Activated naive CD8-positive, alpha-beta T cell treated with anti-CD3 and anti-CD28 coated beads for 36 hours (primary cell): ENCODE measurements around the gene GATB. TPM values are rescaled to one million over a fixed set of nuclear protein-coding genes. Genes with fewer than 3 reads are reported as not detected.
A peak's percentile ranks its signal among the peaks of the same experiment; 100 is the strongest.

ENCODE experiments used
- DNase-seq: peaks from one replicate; pipeline ENCODE4 v3.0.0; 2021
- H3K27ac Mint-ChIP-seq: one replicate; pipeline ENCODE4 v1.8.0; 2022; ENCODE audit warnings: mild to moderate bottlenecking, moderate library complexity, mixed read lengths
- H3K27me3 Mint-ChIP-seq: one replicate; pipeline ENCODE4 v1.8.0; 2022; ENCODE audit warnings: mild to moderate bottlenecking, mixed read lengths
- H3K36me3 Mint-ChIP-seq: one replicate; pipeline ENCODE4 v1.8.0; 2021; ENCODE audit warnings: mild to moderate bottlenecking, mixed read lengths
- H3K4me1 Mint-ChIP-seq: one replicate; pipeline ENCODE4 v1.8.0; 2021; ENCODE audit warnings: mixed read lengths
- H3K4me3 Mint-ChIP-seq: one replicate; pipeline ENCODE4 v1.8.0; 2022; ENCODE audit warnings: mild to moderate bottlenecking, moderate library complexity, mixed read lengths
- H3K9me3 Mint-ChIP-seq: one replicate; pipeline ENCODE4 v1.8.0; 2022; ENCODE audit warnings: mixed read lengths
- total RNA-seq, 2 experiments: library from RNA; stranded (reverse); gene quantifications; one replicate each; pipeline ENCODE4 v1.2.3, GENCODE V29; 2021

The GATB gene, protein sequence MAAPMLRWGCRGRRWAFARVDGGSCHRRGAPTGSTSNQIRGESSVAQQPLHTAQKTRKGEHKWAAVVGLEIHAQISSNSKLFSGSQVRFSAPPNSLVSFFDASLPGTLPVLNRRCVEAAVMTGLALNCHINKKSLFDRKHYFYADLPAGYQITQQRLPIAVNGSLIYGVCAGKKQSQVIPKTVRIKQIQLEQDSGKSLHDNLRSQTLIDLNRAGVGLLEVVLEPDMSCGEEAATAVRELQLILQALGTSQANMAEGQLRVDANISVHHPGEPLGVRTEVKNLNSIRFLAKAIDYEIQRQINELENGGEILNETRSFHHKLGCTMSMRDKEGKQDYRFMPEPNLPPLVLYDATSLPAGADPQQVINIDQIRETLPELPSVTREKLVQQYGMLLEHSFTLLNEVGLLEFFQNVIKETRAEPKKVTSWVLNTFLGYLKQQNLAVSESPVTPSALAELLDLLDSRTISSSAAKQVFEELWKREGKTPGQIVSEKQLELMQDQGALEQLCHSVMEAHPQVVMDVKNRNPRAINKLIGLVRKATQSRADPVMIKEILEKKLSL
- 10 to 100 TPM; 28.4 to 29.4 TPM for total RNA-seq

GRCh38 chr4:151760712-151761661 is at the start of gene GATB:
Gene GATB, minus strand, starts transcription at chr4:151761007. Its CDS starts 25 bp downstream, at chr4:151760982.
- Mint-ChIP-seq H3K4me1 (peaks cover 10% of the 10 kb centered on the region), H3K27me3 (no peaks in the 10 kb centered on the region), H3K36me3 (no peaks in the 10 kb centered on the region), H3K4me3 (peak within 1 kb of the TSS; percentile 100), H3K9me3 (no peaks in the 10 kb centered on the region), H3K27ac (peak within 1 kb of the TSS; percentile 98)
- DNase-seq: peak; percentile 88

GRCh38 chr4:151810476-151810875 is 49.7 kb upstream of the GATB start:
- no peaks in the 10 kb centered on the region for H3K36me3 Mint-ChIP-seq
- H3K27ac Mint-ChIP-seq: no peak overlapping the region
- no peak overlapping the region for H3K4me3 Mint-ChIP-seq
- no peaks in the 10 kb centered on the region for H3K4me1 Mint-ChIP-seq
- no peaks in the 10 kb centered on the region for H3K27me3 Mint-ChIP-seq
- DNase-seq: no peak
- H3K9me3 Mint-ChIP-seq: no peaks in the 10 kb centered on the region

GRCh38 chr4:151809716-151810115 is 48.9 kb upstream of the GATB start:
- H3K27ac Mint-ChIP-seq: no peak overlapping the region
- H3K27me3 Mint-ChIP-seq: no peaks in the 10 kb centered on the region
- no peaks in the 10 kb centered on the region for H3K9me3 Mint-ChIP-seq
- no peaks in the 10 kb centered on the region for H3K4me1 Mint-ChIP-seq
- no peaks in the 10 kb centered on the region for H3K36me3 Mint-ChIP-seq
- DNase-seq: no peak
- H3K4me3 Mint-ChIP-seq: no peak overlapping the region

GRCh38 chr4:151808542-151808941 is 47.7 kb upstream of the GATB start:
- Mint-ChIP-seq H3K4me3 (no peak overlapping the region), H3K27me3 (no peaks in the 10 kb centered on the region), H3K27ac (no peak overlapping the region)

DNA sequence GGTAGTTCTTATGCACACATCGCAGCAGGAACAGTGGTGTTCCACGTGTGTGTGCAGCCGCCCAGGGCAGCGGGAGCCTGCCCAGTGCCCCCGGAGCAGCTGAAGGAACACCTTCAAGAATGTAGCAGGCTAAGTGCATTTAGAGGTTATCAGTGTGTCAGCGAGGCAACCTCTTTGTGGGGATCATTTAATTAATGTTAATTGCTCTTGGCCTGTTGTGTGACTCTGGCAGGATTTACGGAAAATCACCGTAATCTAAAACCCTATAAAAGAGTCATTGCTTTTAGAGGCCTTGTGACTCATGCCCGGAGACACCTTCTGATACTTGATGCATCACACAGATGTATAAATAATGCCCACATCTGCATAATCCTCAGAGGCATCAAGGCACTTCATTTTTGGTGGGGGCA is 47.3 kb upstream of the GATB start:
- Mint-ChIP-seq H3K36me3 (no peaks in the 10 kb centered on the region), H3K4me3 (no peak overlapping the region), H3K9me3 (no peaks in the 10 kb centered on the region), H3K4me1 (no peaks in the 10 kb centered on the region), H3K27me3 (no peaks in the 10 kb centered on the region), H3K27ac (no peak overlapping the region)
- DNase-seq: no peak

More at GRCh38 chr4:151808542-151808941, 47.7 kb upstream of the GATB start:
- DNase-seq: no peak
- Mint-ChIP-seq H3K9me3 (no peaks in the 10 kb centered on the region), H3K36me3 (no peaks in the 10 kb centered on the region), H3K4me1 (no peaks in the 10 kb centered on the region)

DNA sequence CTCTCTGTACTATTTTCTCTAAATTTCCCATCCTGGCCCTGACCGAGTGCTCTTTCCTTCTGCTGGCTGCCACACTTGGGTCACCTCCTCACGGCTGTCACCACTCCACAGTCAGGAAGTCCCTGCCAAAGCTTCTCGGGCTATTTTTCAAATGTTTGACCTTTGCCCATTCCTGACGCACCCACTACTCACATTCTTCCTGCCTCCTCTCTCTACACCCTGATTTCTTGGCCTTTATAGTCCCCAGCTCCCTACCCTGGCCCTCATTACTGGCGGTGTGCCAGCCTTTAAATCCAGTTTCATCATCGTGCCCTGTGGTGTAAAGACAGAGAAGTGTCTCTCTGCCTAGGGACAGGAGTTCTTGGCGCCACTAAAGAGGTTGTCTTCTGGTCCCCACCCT is 46.4 kb upstream of the GATB start:
- Mint-ChIP-seq H3K27ac (no peak overlapping the region), H3K4me3 (no peak overlapping the region), H3K9me3 (no peaks in the 10 kb centered on the region), H3K4me1 (no peaks in the 10 kb centered on the region), H3K27me3 (no peaks in the 10 kb centered on the region), H3K36me3 (no peaks in the 10 kb centered on the region)
- no peak for DNase-seq

GRCh38 chr4:151806511-151806927 is 45.7 kb upstream of the GATB start:
- DNase-seq: no peak
- H3K9me3 Mint-ChIP-seq: no peaks in the 10 kb centered on the region
- no peaks in the 10 kb centered on the region for H3K27me3 Mint-ChIP-seq
- H3K36me3 Mint-ChIP-seq: no peaks in the 10 kb centered on the region
- no peak overlapping the region for H3K27ac Mint-ChIP-seq
- H3K4me3 Mint-ChIP-seq: no peak overlapping the region
- H3K4me1 Mint-ChIP-seq: no peaks in the 10 kb centered on the region

GRCh38 chr4:151804821-151805220 is 44.0 kb upstream of the GATB start:
- H3K36me3 Mint-ChIP-seq: no peaks in the 10 kb centered on the region
- no peaks in the 10 kb centered on the region for H3K9me3 Mint-ChIP-seq
- no peaks in the 10 kb centered on the region for H3K4me1 Mint-ChIP-seq
- H3K27me3 Mint-ChIP-seq: no peaks in the 10 kb centered on the region
- no peak overlapping the region for H3K4me3 Mint-ChIP-seq
- H3K27ac Mint-ChIP-seq: no peak overlapping the region
- DNase-seq: no peak

DNA sequence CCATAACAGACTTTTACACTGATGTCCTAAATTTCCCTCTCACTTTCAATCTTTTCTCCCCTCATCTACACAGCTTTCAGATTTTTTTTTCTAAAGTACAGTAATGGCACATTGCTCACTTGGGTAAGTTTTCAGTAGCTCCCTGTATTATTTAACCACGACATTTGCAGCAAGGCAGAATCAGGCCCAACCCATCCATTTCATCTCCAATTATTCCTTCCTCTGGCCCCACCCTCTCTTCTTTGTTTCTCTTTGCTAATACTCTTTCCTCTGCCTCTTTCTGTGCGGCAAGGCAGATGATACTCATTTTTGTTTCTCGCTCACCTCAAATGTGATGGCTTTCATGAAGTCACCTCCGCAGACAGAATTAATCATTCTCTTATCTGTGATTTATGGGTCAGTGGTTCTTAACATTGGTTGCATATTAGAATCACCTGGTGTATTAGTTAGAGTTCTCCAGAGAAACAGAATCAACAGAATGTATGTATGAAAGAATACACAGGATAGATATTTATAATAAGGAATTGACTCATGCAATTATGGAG is 43.4 kb upstream of the GATB start:
- DNase-seq: no peak
- no peak overlapping the region for H3K27ac Mint-ChIP-seq
- H3K27me3 Mint-ChIP-seq: no peaks in the 10 kb centered on the region
- no peaks in the 10 kb centered on the region for H3K9me3 Mint-ChIP-seq
- H3K4me1 Mint-ChIP-seq: no peaks in the 10 kb centered on the region
- H3K36me3 Mint-ChIP-seq: no peaks in the 10 kb centered on the region
- no peak overlapping the region for H3K4me3 Mint-ChIP-seq

- Mint-ChIP-seq H3K36me3 (no peaks in the 10 kb centered on the region), H3K27me3 (no peaks in the 10 kb centered on the region), H3K9me3 (no peaks in the 10 kb centered on the region), H3K27ac (no peak overlapping the region), H3K4me1 (no peaks in the 10 kb centered on the region), H3K4me3 (no peak overlapping the region)
- DNase-seq: no peak
These were observed 42.4 kb upstream of the GATB start for GRCh38 chr4:151803246-151803645.

- Mint-ChIP-seq H3K4me1 (no peaks in the 10 kb centered on the region), H3K27me3 (no peaks in the 10 kb centered on the region), H3K4me3 (no peak overlapping the region), H3K27ac (no peak overlapping the region), H3K9me3 (no peaks in the 10 kb centered on the region), H3K36me3 (no peaks in the 10 kb centered on the region)
- peak; percentile 47 for DNase-seq
These were observed 41.0 kb upstream of the GATB start for GRCh38 chr4:151801547-151802516.

DNA sequence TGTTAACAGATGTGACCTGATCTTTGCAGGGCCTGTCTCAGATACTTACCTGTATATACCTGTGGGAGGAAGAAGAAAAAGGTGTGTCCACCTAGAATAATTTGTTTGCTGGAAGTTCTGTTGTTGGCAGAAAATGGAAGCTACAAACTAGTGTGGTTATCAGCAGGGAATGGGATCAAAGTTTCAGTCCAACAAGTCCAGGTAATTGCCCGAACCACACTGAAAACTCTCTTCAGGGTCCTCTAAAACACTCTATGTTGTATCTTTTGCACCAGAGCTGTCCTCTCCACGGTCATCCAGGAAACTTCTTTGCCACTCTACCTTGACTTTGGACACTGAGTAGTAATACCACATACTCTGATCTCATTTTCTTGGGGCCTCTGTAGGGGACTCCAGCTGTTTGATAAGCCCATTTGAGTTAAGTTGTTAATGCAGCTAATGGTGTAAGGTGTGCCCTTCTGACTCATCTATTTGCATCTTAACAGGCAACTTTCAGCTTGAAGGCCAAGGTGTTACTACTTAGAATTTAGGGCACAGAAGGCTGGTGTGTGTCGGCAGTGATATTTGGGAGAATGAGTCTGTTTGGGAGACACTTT is 38.7 kb upstream of the GATB start:
- no peak overlapping the region for H3K27ac Mint-ChIP-seq
- H3K36me3 Mint-ChIP-seq: no peaks in the 10 kb centered on the region
- no peak for DNase-seq
- H3K4me1 Mint-ChIP-seq: no peaks in the 10 kb centered on the region
- no peak overlapping the region for H3K4me3 Mint-ChIP-seq
- peaks cover 1% of the 10 kb centered on the region for H3K27me3 Mint-ChIP-seq
- H3K9me3 Mint-ChIP-seq: no peaks in the 10 kb centered on the region

DNA sequence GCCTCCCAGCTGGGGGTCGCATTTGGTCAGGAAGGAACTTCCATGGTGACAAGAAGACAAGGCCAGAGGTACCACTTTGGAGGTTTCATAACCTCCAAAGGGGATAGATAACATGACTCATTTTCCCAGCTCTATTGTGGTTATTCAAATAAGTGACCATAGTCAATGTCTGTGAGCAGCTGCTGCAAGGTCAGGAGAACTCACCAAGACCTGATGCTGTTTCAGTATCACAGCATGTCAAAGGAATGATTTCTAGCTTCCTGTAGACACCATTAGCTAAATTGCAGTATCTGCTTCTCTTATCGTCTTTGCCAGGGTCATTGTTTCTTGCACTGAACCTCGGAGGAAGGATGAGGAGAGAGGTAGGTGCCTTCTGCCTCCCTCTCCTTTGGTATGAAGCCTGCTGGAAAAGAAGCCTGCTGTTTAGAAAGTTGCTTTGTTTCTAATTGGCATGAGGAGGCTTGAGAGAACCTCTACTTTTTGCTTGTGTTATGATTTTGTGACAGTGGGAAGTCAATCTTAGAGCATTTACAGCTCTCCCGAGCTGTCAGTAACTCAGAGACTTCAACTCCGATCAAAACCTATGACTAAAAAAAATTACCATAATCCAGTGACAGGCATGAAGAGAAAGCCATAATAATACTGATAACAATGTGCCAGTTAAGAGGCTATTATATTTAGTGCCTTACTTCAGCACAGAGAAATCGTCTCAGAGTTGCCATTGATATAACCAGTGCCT is 38.0 kb upstream of the GATB start:
- Mint-ChIP-seq H3K4me1 (no peaks in the 10 kb centered on the region), H3K4me3 (no peak overlapping the region), H3K36me3 (no peaks in the 10 kb centered on the region), H3K27me3 (peaks cover 5% of the 10 kb centered on the region), H3K27ac (no peak overlapping the region), H3K9me3 (no peaks in the 10 kb centered on the region)
- no peak for DNase-seq
